Mesothelial cell of epicardium (in vitro differentiated cells): Measurements from ENCODE around the gene DGKB. TPM values are rescaled to one million over a fixed set of nuclear protein-coding genes. Genes with fewer than 3 reads are reported as not detected.
A peak's percentile ranks its signal among the peaks of the same experiment; 100 is the strongest.

Source experiments
- DNase-seq, 2 experiments: peaks; one replicate each; pipeline ENCODE4 v3.0.0; 2021; ENCODE audit warnings: low spot score in 2 of 2; ENCODE audit not compliant: unreplicated experiment in 2 of 2
- H3K27ac Mint-ChIP-seq: 2 replicates; pipeline ENCODE4 v1.8.0; 2021; ENCODE audit warnings: mixed read lengths
- H3K27me3 Mint-ChIP-seq: 2 replicates; pipeline ENCODE4 v1.8.0; 2021; ENCODE audit warnings: low read depth, mixed read lengths
- H3K36me3 Mint-ChIP-seq: 2 replicates; pipeline ENCODE4 v1.8.0; 2021; ENCODE audit warnings: mixed read lengths
- H3K4me1 Mint-ChIP-seq: 2 replicates; pipeline ENCODE4 v1.8.0; 2021; ENCODE audit warnings: mixed read lengths
- H3K4me3 Mint-ChIP-seq: 2 replicates; pipeline ENCODE4 v1.8.0; 2021; ENCODE audit warnings: mild to moderate bottlenecking, moderate library complexity, mixed read lengths
- H3K9me3 Mint-ChIP-seq: 2 replicates; pipeline ENCODE4 v1.8.0; 2021; ENCODE audit warnings: mixed read lengths
- CTCF ChIP-seq: fragments of 200-600 bp; sonication (generic); IDR thresholded peaks from one replicate; pipeline ENCODE4 v1.5.0; 2021; ENCODE audit warnings: antibody characterized with exemption; ENCODE audit not compliant: unreplicated experiment
- total RNA-seq: library from RNA; stranded (reverse); gene quantifications from 3 replicates; pipeline ENCODE4 v1.2.1, GENCODE V29; 2021

Gene DGKB
- total RNA-seq, 1 donor from 2014 or later = 3.9 TPM

- H3K36me3 Mint-ChIP-seq = peaks cover 6% of the 10 kb centered on the region
- H3K9me3 Mint-ChIP-seq = peaks cover 41% of the 10 kb centered on the region
- DNase-seq = no peak
- no peaks in the 10 kb centered on the region for H3K4me1 Mint-ChIP-seq
- no peak for TF ChIP-seq CTCF
- no peak overlapping the region for H3K27ac Mint-ChIP-seq
- no peaks in the 10 kb centered on the region for H3K27me3 Mint-ChIP-seq
- no peak overlapping the region for H3K4me3 Mint-ChIP-seq
These were observed 163.2 kb downstream of the DGKB start for GRCh38 chr7:14739168-14739840.

GRCh38 chr7:14738086-14738485, 164.5 kb downstream of the DGKB start:
- Mint-ChIP-seq H3K4me3 (no peak overlapping the region), H3K27me3 (no peaks in the 10 kb centered on the region), H3K9me3 (peaks cover 29% of the 10 kb centered on the region), H3K4me1 (no peaks in the 10 kb centered on the region), H3K36me3 (peaks cover 3% of the 10 kb centered on the region), H3K27ac (no peak overlapping the region)
- DNase-seq = no peak
- TF ChIP-seq CTCF = no peak

GRCh38 chr7:14734839-14735321, 167.7 kb downstream of the DGKB start:
- TF ChIP-seq CTCF = no peak
- Mint-ChIP-seq H3K4me3 (no peak overlapping the region), H3K27ac (no peak overlapping the region), H3K4me1 (no peaks in the 10 kb centered on the region), H3K27me3 (no peaks in the 10 kb centered on the region), H3K9me3 (peaks cover 9% of the 10 kb centered on the region), H3K36me3 (no peaks in the 10 kb centered on the region)
- no peak for DNase-seq

GRCh38 chr7:14720785-14721184, 181.8 kb downstream of the DGKB start:
- Mint-ChIP-seq H3K4me3 (no peak overlapping the region), H3K27me3 (no peaks in the 10 kb centered on the region), H3K9me3 (no peaks in the 10 kb centered on the region), H3K36me3 (no peaks in the 10 kb centered on the region), H3K4me1 (peaks cover 3% of the 10 kb centered on the region), H3K27ac (no peak overlapping the region)
- TF ChIP-seq CTCF = no peak
- DNase-seq = no peak

- DNase-seq = no peak
- Mint-ChIP-seq H3K9me3 (no peaks in the 10 kb centered on the region), H3K27ac (no peak overlapping the region), H3K36me3 (no peaks in the 10 kb centered on the region), H3K4me1 (peaks cover 3% of the 10 kb centered on the region), H3K27me3 (peaks cover 5% of the 10 kb centered on the region), H3K4me3 (no peak overlapping the region)
- TF ChIP-seq CTCF = peak; percentile 63
These were observed 184.7 kb downstream of the DGKB start for GRCh38 chr7:14717816-14718215.
